Gastroesophageal sphincter (tissue), 4 donors: ENCODE results near the gene ALPP. TPM values are rescaled to one million over a fixed set of nuclear protein-coding genes. Genes with fewer than 3 reads are reported as not detected.

Experiments
- ATAC-seq: fragments of 150-250 bp; one replicate; pipeline ENCODE4 v1.9.1; 2016; ENCODE audit warnings: mild to moderate bottlenecking, moderate library complexity
- H3K27ac ChIP-seq, 4 donors: fragments of 200-600 bp; sonication (generic) in 3 of 4; 1 replicate in 3 of 4; 2 replicates in 1 of 4; pipeline ENCODE4 v1.5.1; 2016 to 2019
- H3K27me3 ChIP-seq: fragments of 200-600 bp; sonication (generic); one replicate; pipeline ENCODE4 v1.5.1; 2019
- H3K36me3 ChIP-seq, 2 donors: fragments of 200-600 bp; sonication (generic); one replicate each; pipeline ENCODE4 v1.5.1; 2019; ENCODE audit warnings: control low read depth in 1 of 2
- H3K4me1 ChIP-seq, 3 donors: fragments of 200-600 bp; sonication (generic); 1 replicate in 2 of 3; 2 replicates in 1 of 3; pipeline ENCODE4 v1.5.1; 2016 to 2019; ENCODE audit warnings: control low read depth in 2 of 3
- H3K4me3 ChIP-seq, 2 donors: fragments of 200-600 bp; sonication (generic); one replicate each; pipeline ENCODE4 v1.5.1; 2019; ENCODE audit warnings: mild to moderate bottlenecking in 1 of 2, moderate library complexity in 1 of 2
- H3K9me3 ChIP-seq, 3 donors: fragments of 200-600 bp; sonication (generic); one replicate each; pipeline ENCODE4 v1.5.1; 2017 to 2019; ENCODE audit warnings: control low read depth in 2 of 3
- EP300 ChIP-seq: sonication (generic); formaldehyde crosslinking; IDR thresholded peaks from one replicate; pipeline ENCODE4 v1.6.1; 2017; ENCODE audit warnings: antibody characterized with exemption, mild to moderate bottlenecking
- POLR2A ChIP-seq, 2 donors: fragments of 450-650 bp; IDR thresholded peaks; one replicate each; pipeline ENCODE4 v1.6.1; 2017; ENCODE audit warnings: antibody characterized with exemption in 2 of 2, mild to moderate bottlenecking in 2 of 2, moderate library complexity in 1 of 2
- POLR2AphosphoS5 ChIP-seq: sonication (generic); formaldehyde crosslinking; IDR thresholded peaks from one replicate; pipeline ENCODE4 v1.6.1; 2017; ENCODE audit warnings: antibody characterized with exemption
- WGBS, 2 donors: methylation state at CpG; one replicate each; pipeline ENCODE4 v1.1.5; 2018; ENCODE audit warnings: low coverage in 1 of 2; 5-methylcytosine and 5-hydroxymethylcytosine counted together
- total RNA-seq, 4 donors: library from RNA; depleted of rRNA; stranded (reverse); fragments of >200 nt; gene quantifications; one replicate each; pipeline ENCODE4 v1.1.0, GENCODE V29; 2016
- TF ChIP-seq, protein P1 (sequence below), 4 experiments: fragments of 200-600 bp in 2 of 4; fragments of 450-650 bp in 2 of 4; sonication (generic) in 1 of 4; IDR thresholded peaks; one replicate each; pipeline ENCODE4 v1.5.1; 2017 to 2019; ENCODE audit warnings: antibody characterized with exemption in 4 of 4, mild to moderate bottlenecking in 2 of 4, moderate library complexity in 2 of 4

Gene ALPP
- total RNA-seq, 4 donors from 2014 or later: not detected

DNA sequence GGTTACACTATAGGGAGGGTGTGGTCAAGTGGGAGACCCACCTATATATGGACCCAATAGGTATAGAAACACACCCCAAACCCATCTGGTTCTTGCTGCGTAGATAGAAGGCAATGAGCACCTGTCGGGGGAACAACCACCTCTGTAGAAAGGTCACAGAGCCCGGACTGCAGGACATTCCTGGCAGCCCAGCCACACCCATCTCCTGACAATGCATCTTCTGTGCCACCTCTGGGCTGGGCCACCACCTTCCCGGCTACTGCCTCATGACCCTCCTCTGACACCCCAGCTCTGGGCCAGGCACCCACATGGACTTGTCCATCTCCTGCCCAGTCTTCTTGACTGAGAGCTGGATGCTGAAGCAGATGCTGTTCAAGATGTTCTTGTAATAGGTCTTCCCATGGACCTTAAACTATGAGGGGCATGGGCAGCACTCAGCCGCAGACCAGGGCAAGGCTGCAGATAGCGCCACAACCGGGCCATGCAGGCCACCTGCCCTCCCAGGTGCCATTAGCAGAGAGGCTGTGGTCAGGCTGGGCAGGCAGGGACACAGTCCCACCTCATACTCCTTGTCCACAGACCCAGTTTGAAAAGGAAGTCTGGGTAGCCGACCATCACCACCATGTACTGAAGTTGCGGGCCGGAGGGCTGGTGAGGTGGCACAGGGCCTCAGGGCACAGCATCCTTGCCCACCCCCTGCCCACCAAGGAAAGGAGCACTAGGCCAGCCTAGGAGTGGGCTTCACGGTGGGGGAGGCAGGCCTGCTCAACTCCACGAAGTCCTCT, 37.4 kb downstream of the ALPP start:
- Histone ChIP-seq H3K27me3 (peaks cover 83% of the 10 kb centered on the region), H3K36me3 (no peaks in the 10 kb centered on the region), H3K9me3 (no peaks in the 10 kb centered on the region), H3K4me3 (no peak overlapping the region), H3K4me1 (peaks cover 0 to 26% (median 13%) of the 10 kb centered on the region in 3 donors), H3K27ac (no peak overlapping the region)
- no peak for ATAC-seq
- 100% methylated on average over 1 of the region's 12 CpGs; no CpG with 5 or more reads in 1 of the 2 donors for WGBS, 2 donors
- TF ChIP-seq POLR2A (IDR thresholded peaks at IDR 0.05) (no peak), POLR2AphosphoS5 (no peak), EP300 (no peak)
- TF ChIP-seq, protein P1, sequence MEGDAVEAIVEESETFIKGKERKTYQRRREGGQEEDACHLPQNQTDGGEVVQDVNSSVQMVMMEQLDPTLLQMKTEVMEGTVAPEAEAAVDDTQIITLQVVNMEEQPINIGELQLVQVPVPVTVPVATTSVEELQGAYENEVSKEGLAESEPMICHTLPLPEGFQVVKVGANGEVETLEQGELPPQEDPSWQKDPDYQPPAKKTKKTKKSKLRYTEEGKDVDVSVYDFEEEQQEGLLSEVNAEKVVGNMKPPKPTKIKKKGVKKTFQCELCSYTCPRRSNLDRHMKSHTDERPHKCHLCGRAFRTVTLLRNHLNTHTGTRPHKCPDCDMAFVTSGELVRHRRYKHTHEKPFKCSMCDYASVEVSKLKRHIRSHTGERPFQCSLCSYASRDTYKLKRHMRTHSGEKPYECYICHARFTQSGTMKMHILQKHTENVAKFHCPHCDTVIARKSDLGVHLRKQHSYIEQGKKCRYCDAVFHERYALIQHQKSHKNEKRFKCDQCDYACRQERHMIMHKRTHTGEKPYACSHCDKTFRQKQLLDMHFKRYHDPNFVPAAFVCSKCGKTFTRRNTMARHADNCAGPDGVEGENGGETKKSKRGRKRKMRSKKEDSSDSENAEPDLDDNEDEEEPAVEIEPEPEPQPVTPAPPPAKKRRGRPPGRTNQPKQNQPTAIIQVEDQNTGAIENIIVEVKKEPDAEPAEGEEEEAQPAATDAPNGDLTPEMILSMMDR (IDR thresholded peaks at IDR 0.05): no peak

DNA sequence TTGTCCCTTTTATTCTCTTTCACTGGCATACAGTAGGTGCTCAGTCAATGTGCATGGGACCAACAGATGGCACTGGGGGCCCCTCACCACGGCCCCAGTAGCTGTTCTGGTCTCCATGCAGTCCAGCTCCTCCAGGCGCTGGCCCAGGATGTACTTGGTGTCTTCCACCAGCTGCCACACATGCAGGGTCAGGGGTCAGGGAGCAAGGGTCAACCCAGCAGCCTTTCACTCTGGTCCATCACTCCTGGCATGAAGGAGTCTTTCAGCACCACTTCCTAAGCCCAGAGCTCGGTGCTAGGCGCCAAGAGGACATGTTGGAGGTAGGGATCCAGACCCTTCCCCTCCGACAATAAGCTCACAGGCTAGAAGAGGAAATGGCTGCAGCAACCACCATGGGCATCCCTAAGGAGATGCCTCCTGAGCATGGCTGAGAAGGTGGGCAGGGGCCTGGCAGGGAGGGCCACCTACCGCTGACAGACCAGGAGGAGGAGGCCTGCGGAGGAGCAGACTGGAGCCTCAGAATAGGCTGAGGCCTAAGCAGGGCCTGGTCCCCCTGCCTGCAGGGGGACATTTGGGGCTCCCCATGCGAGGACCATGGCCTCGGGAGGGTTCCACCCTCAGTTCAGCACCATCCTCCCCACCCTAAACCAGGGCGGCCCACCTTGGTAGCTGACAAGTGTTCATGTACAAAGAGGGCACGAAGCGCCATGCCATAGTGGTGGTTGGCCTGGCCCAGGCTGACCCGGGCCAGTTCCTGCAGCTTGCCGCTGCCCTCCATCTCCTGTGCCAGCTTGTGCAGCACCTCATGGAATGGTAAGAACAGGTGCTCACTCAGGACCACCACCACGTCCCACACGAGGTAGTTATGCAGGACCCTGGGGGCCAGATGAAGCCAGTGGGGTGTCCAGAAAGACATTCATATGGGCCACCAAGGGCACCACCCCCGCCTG, 38.2 kb downstream of the ALPP start:
- Histone ChIP-seq H3K27me3 (peaks cover 88% of the 10 kb centered on the region), H3K27ac (no peak overlapping the region), H3K36me3 (no peaks in the 10 kb centered on the region), H3K9me3 (peaks cover 0 to 5% (median 0%) of the 10 kb centered on the region in 3 donors), H3K4me3 (no peak overlapping the region), H3K4me1 (peaks cover 0 to 29% (median 13%) of the 10 kb centered on the region in 3 donors)
- peak; percentile 18 for ATAC-seq
- TF ChIP-seq, protein P1 (IDR thresholded peaks at IDR 0.05): no peak
- no peak for TF ChIP-seq EP300
- TF ChIP-seq POLR2AphosphoS5: no peak
- no peak for TF ChIP-seq POLR2A (IDR thresholded peaks at IDR 0.05)
- 100% methylated on average over 2 of the region's 17 CpGs; no CpG with 5 or more reads in 1 of the 2 donors for WGBS, 2 donors

GRCh38 chr2:232417489-232417888, 38.9 kb downstream of the ALPP start:
- H3K36me3 ChIP-seq: no peaks in the 10 kb centered on the region
- peaks cover 0 to 12% (median 0%) of the 10 kb centered on the region in 3 donors for H3K9me3 ChIP-seq
- H3K27ac ChIP-seq: no peak overlapping the region
- H3K27me3 ChIP-seq: peaks cover 95% of the 10 kb centered on the region
- ATAC-seq: no peak
- WGBS, 2 donors: no CpG with 5 or more reads among the region's 5 CpGs
- peaks cover 0 to 29% (median 13%) of the 10 kb centered on the region in 3 donors for H3K4me1 ChIP-seq
- TF ChIP-seq POLR2A (IDR thresholded peaks at IDR 0.05) (no peak), EP300 (no peak), POLR2AphosphoS5 (no peak)
- TF ChIP-seq, protein P1 (IDR thresholded peaks at IDR 0.05): no peak
- H3K4me3 ChIP-seq: no peak overlapping the region

GRCh38 chr2:232418056-232418455, 39.5 kb downstream of the ALPP start:
- TF ChIP-seq, protein P1 (IDR thresholded peaks at IDR 0.05): no peak
- TF ChIP-seq POLR2A (IDR thresholded peaks at IDR 0.05) (no peak), EP300 (no peak)
- Histone ChIP-seq H3K4me3 (no peak overlapping the region), H3K9me3 (peaks cover 0 to 17% (median 0%) of the 10 kb centered on the region in 3 donors), H3K36me3 (no peaks in the 10 kb centered on the region), H3K4me1 (peaks cover 0 to 29% (median 13%) of the 10 kb centered on the region in 3 donors), H3K27me3 (peaks cover 96% of the 10 kb centered on the region), H3K27ac (no peak overlapping the region)
- 33% methylated on average over 1 of the region's 6 CpGs; no CpG with 5 or more reads in 1 of the 2 donors for WGBS, 2 donors
- ATAC-seq: no peak
